Right cardiac atrium (tissue), 5 donors: ENCODE data around the gene PRR36. TPM values are rescaled to one million over a fixed set of nuclear protein-coding genes. Genes with fewer than 3 reads are reported as not detected.
"Not testable (repeated sequence)": the region's sequence is repeated elsewhere in the genome, so short reads cannot be mapped to it uniquely, and the experiment has no call there.

ENCODE experiments used
- ATAC-seq, 2 donors: fragments of 200-7000 bp; cut with Tn5 transposase; one replicate each; pipeline versions ENCODE4 v1.8.0 to v1.9.1; 2020; ENCODE audit warnings: moderate library complexity in 2 of 2, mild to moderate bottlenecking in 1 of 2
- DNase-seq, 3 donors: peaks; one replicate each; pipeline ENCODE4 v3.0.0-alpha.2; 2020
- H3K27ac ChIP-seq: one replicate; pipeline ENCODE4 v1.5.1; 2013; ENCODE audit warnings: mild to moderate bottlenecking, low read length, control low read depth, moderate library complexity
- H3K27me3 ChIP-seq: one replicate; pipeline ENCODE4 v1.6.1; 2013; ENCODE audit not compliant: control insufficient read depth, insufficient read depth
- H3K4me1 ChIP-seq: one replicate; pipeline ENCODE4 v1.6.1; 2013; ENCODE audit warnings: low read length; ENCODE audit not compliant: control insufficient read depth, insufficient read depth
- H3K4me3 ChIP-seq: one replicate; pipeline ENCODE4 v1.5.1; 2013; ENCODE audit warnings: low read length, control low read depth
- H3K9me3 ChIP-seq: one replicate; pipeline ENCODE4 v1.6.1; 2013; ENCODE audit warnings: low read length; ENCODE audit not compliant: control insufficient read depth
- WGBS: extraction: QIAGEN DNeasy Blood & Tissue Kit; methylation state at CpG from one replicate; pipeline ENCODE4 v1.1.7; 2013; 5-methylcytosine and 5-hydroxymethylcytosine counted together
- intact Hi-C, 4 donors: fragments of 100-400 bp; cut with DNase I; formaldehyde crosslinking; loops; one replicate each; pipeline versions ENCODE4 v1.11.0 to v1.14.0; 2022 to 2023
- polyA plus RNA-seq: library from polyadenylated mRNA; stranded (reverse); fragments of 200-250 nt; gene quantifications from one replicate; pipeline ENCODE4 v1.2.3, GENCODE V29; 2013
- total RNA-seq, 4 donors: library from RNA; stranded (reverse); fragmentation: NEBNext Ultra II Directional; extraction: Animal tissue kit (Norgen Biotek cat#: 25700); gene quantifications; one replicate each; pipeline ENCODE4 v1.2.1, GENCODE V29; 2021
- donor health status: healthy with polysubstance abuse.
- donor health status: DM: no; HTN: yes; CAD: no.
- donor health status: DM: no; HTN: no; CAD: no.
- donor health status: DM: no; HTN: yes; CAD: no; lungs with severe emphysema.
- donor health status: DM: yes; HTN: yes; CAD: no.

PRR36 gene
- total and polyA plus RNA-seq, 5 donors, result 0.11 to 0.34 (median 0.29) TPM; not detected in 2

DNA sequence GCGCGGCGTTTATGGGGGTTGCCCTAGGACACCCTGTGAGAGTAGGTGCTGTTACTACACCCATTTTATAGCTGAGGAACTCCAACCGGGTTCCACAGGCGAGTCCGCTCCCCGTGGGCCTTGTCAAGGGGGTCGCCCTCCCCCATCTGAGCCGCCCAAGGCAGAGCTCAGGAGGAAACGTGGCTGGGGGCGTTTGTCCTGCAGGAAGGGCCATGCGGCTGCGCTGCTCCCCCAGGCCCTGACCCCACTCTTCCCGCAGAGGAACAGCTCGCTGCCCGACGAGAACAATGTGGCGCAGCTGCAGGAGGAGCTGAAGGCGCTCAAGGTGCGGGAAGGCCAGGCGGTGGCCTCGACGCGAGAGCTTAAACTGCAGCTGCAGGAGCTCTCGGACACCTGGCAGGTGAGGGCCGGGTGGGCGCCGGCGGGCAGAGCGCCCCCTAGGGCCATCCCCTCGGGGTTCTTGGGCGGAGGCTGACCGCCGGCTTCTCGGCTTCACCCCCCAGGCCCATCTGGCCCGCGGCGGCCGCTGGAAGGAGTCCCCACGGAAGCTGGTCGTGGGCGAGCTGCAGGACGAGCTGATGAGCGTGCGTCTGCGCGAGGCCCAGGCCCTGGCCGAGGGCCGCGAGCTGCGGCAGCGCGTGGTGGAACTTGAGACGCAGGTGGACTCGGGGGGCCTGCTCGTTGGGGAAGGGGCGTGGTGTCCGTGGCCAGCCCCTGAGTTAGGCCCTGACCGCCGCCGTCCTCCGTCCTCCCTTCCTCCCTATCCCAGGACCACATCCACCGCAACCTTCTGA is 12.4 kb downstream of the PRR36 start:
- no peak overlapping the region for H3K4me3 ChIP-seq
- intact Hi-C loops, result no loop called here

GRCh38 chr19:7860714-7861618 is 13.2 kb downstream of the PRR36 start:
- WGBS, result 67% methylated on average over 14 of the region's 14 CpGs
- no peaks in the 10 kb centered on the region for H3K9me3 ChIP-seq
- H3K4me1 ChIP-seq, result peaks cover 4% of the 10 kb centered on the region
- no peak overlapping the region for H3K27ac ChIP-seq
- intact Hi-C loops, result no loop called here
- DNase-seq (peak in 2 of 3 donors; percentile 49 to 66), ATAC-seq (no peak)
- no peak overlapping the region for H3K4me3 ChIP-seq
- H3K27me3 ChIP-seq, result no peaks in the 10 kb centered on the region

More for the DNA sequence above, 12.4 kb downstream of the PRR36 start:
- Histone ChIP-seq H3K27me3 (no peaks in the 10 kb centered on the region), H3K4me1 (peaks cover 4% of the 10 kb centered on the region), H3K9me3 (no peaks in the 10 kb centered on the region), H3K27ac (no peak overlapping the region)
- ATAC-seq, result no peak
- peak in 1 of 3 donors; percentile 55 for DNase-seq
- 43% methylated on average over 63 of the region's 63 CpGs for WGBS

DNA sequence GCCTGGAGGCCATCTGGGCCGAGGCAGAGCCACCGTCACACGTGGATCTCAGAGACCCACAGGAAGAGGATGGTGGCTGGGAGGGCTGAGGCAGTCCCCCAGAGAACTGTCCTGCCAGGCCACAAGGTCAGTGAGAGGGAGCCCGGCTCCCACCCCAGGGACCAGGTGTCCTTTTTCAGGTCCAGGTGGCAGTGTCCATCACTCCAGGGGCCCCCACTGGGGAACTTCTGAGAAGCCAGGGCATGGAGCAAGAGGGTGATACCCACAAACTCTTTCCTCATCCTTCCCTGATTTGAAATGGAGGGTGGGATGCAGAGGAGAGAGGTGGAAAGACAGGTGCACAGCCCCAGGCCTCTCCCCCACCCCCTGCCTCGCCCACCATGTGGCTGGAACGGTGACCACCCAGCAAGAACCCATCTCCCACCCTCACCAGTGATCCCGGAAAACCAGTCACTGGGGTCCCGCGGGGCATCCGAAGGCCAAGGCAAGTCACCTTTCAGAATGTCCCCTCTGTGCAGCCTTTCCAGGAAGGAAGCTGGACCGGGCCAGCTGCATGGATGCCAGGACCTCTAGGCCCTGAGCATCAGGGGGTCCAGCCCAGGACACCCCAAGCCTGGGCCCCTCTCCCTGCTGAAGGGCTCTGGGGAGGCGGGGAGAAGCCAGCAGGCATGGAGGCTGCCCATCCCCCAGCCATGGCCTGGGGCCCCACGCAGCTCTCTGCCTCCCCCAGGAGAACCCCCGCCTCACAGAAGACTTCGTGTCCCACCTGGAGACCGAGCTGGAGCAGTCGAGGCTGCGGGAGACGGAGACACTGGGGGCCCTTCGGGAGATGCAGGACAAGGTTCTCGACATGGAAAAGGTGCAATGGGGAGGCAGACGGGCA is 14.1 kb downstream of the PRR36 start:
- Histone ChIP-seq H3K9me3 (no peaks in the 10 kb centered on the region), H3K4me1 (peaks cover 4% of the 10 kb centered on the region), H3K4me3 (no peak overlapping the region), H3K27me3 (no peaks in the 10 kb centered on the region), H3K27ac (no peak overlapping the region)
- DNase-seq (peak in 1 of 3 donors; percentile 57), ATAC-seq (no peak)
- WGBS, result 85% methylated on average over 22 of the region's 22 CpGs
- intact Hi-C loops, result no loop called here

- H3K4me1 ChIP-seq, intact Hi-C loops, H3K9me3 ChIP-seq, H3K27ac ChIP-seq, H3K27me3 ChIP-seq, H3K4me3 ChIP-seq, ATAC-seq: not testable (repeated sequence)
- 95% methylated on average over 8 of the region's 8 CpGs for WGBS
- DNase-seq, result peak in 1 of 3 donors; percentile 31
Measured at GRCh38 chr19:7859087-7859486, 15.1 kb downstream of the PRR36 start.

- no peak overlapping the region for H3K27ac ChIP-seq
- no peaks in the 10 kb centered on the region for H3K27me3 ChIP-seq
- no peak for ATAC-seq
- H3K4me3 ChIP-seq, result no peak overlapping the region
- peak in 1 of 3 donors; percentile 48 for DNase-seq
- 76% methylated on average over 29 of the region's 29 CpGs for WGBS
- H3K9me3 ChIP-seq, result no peaks in the 10 kb centered on the region
- H3K4me1 ChIP-seq, result peaks cover 4% of the 10 kb centered on the region
- intact Hi-C loops, result no loop called here
Measured at GRCh38 chr19:7858109-7858770, 15.9 kb downstream of the PRR36 start.

- no peaks in the 10 kb centered on the region for H3K27me3 ChIP-seq
- 84% methylated on average over 8 of the region's 8 CpGs for WGBS
Measured at GRCh38 chr19:7857727-7858108, 16.5 kb downstream of the PRR36 start.

GRCh38 chr19:7856679-7857663 is 17.2 kb downstream of the PRR36 start:
- no peak for ATAC-seq
- Histone ChIP-seq H3K4me3 (no peak overlapping the region), H3K27me3 (no peaks in the 10 kb centered on the region), H3K9me3 (no peaks in the 10 kb centered on the region), H3K27ac (no peak overlapping the region), H3K4me1 (peaks cover under 1% of the 10 kb centered on the region)
- 82% methylated on average over 38 of the region's 38 CpGs for WGBS
- DNase-seq, result peak in 1 of 3 donors; percentile 35
- intact Hi-C loops, result no loop called here

More at GRCh38 chr19:7857727-7858108, 16.5 kb downstream of the PRR36 start:
- DNase-seq, result peak in 1 of 3 donors; percentile 18
- H3K27ac ChIP-seq, result no peak overlapping the region
- H3K9me3 ChIP-seq, result no peaks in the 10 kb centered on the region
- H3K4me1 ChIP-seq, result peaks cover 4% of the 10 kb centered on the region
- intact Hi-C loops, result no loop called here
- H3K4me3 ChIP-seq, result no peak overlapping the region
- ATAC-seq, result no peak

GRCh38 chr19:7856109-7856591 is 18.0 kb downstream of the PRR36 start:
- ATAC-seq (no peak), DNase-seq (no peak)
- H3K27ac ChIP-seq, result no peak overlapping the region
- 89% methylated on average over 16 of the region's 16 CpGs for WGBS
- no peaks in the 10 kb centered on the region for H3K27me3 ChIP-seq
- H3K4me1 ChIP-seq, result no peaks in the 10 kb centered on the region
- H3K4me3 ChIP-seq, result no peak overlapping the region
- H3K9me3 ChIP-seq, result no peaks in the 10 kb centered on the region
- intact Hi-C loops, result no loop called here

DNA sequence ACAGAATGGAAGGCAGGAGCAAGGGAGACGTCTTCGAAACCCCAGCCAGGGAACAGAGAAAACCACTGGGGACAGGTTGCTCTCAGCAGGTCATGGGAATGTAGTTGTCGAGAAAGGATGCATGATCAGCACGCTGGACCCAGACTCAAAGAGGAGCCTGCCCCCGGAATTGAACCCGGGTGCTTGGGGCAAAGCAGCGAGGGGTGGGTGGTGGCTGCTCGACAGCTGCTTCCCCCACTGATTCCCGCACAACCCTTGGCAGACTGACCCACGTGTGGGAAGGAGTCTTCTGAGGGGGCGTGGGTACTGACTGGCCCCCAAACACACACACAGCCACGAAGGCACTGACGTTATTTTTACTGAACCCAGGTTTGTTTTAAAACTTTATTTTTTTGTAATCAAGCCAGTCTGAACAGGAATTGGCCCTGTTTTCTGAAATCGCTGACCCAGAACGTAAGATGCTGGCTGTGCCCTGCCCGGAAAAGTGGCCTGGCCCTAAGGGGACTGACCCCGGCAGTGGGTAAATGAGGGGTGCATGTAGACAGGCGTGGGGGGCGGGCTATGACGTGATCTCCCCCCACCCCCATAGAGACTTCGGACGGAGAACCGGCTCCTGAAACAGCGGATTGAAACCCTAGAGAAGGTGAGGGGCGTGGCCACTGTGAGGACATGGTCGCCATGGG is 18.6 kb downstream of the PRR36 start:
- Histone ChIP-seq H3K4me3 (no peak overlapping the region), H3K27me3 (no peaks in the 10 kb centered on the region), H3K27ac (no peak overlapping the region), H3K9me3 (no peaks in the 10 kb centered on the region), H3K4me1 (no peaks in the 10 kb centered on the region)
- WGBS, result 89% methylated on average over 26 of the region's 26 CpGs
- no peak for ATAC-seq
- peak in 1 of 3 donors; percentile 35 for DNase-seq
- intact Hi-C loops, result no loop called here
